ENCODE results near the gene TES. TPM values are rescaled to one million over a fixed set of nuclear protein-coding genes. Genes with fewer than 3 reads are reported as not detected.

TES gene
- total RNA-seq, 2 donors from 2014 or later, result 17.1 to 29.8 TPM

DNA sequence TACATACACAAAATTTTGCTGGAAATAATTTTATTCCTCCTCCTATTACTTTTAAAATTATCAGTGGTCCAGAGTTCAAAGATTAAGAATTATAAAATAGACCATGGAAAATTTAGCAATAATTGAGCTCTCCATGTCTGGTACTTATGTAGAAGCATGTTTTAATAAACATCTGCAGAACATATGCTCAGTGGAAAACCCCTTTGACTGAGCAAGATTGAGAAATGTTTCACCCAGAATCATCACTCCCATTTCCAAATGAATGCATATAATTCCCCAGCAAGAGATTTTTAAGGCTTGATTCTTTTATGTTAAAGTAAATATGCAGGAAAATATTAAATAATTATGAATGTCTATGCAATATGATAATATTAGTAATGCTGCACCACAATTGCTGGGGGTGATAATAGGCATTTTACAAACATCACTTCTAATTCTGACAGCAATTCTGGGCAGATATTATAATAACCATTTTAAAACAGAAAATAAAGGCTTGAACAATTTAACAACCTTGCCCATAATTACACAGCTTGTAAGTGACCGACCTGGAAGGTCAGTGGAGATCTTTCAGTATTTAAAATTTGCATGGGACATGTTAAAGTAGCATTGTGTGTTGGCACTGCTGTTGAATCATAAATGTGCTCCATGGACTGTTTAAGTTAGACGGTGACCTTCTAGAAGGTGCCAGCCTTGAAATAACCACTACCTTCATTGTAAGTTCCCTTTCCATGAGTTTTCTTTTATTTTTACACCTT is 45.6 kb upstream of the TES start:
- TF ChIP-seq, protein P1, sequence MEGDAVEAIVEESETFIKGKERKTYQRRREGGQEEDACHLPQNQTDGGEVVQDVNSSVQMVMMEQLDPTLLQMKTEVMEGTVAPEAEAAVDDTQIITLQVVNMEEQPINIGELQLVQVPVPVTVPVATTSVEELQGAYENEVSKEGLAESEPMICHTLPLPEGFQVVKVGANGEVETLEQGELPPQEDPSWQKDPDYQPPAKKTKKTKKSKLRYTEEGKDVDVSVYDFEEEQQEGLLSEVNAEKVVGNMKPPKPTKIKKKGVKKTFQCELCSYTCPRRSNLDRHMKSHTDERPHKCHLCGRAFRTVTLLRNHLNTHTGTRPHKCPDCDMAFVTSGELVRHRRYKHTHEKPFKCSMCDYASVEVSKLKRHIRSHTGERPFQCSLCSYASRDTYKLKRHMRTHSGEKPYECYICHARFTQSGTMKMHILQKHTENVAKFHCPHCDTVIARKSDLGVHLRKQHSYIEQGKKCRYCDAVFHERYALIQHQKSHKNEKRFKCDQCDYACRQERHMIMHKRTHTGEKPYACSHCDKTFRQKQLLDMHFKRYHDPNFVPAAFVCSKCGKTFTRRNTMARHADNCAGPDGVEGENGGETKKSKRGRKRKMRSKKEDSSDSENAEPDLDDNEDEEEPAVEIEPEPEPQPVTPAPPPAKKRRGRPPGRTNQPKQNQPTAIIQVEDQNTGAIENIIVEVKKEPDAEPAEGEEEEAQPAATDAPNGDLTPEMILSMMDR (IDR thresholded peaks at IDR 0.05), result no peak
- TF ChIP-seq POLR2A (IDR thresholded peaks at IDR 0.05), result no peak
- peaks cover 10% of the 10 kb centered on the region for H3K4me1 ChIP-seq
- intact Hi-C loops (cut with DNase I), result loop anchor here (10.0 kb wide), 1 partner anchor 420 kb away; no protein-coding TSS in a partner anchor
- no peaks in the 10 kb centered on the region for H3K27me3 ChIP-seq
- no peak overlapping the region for H3K4me3 ChIP-seq
- H3K36me3 ChIP-seq (replicated peaks in 1 of 2; ENCODE audit: insufficient read depth in 1 of 2, low read depth in 2 of 2), result no peaks in the 10 kb centered on the region
- 77 to 80% methylated on average over 2 of the region's 2 CpGs for WGBS, 2 donors
- DNase-seq (no peak), ATAC-seq (no peak)
- no peak overlapping the region for H3K27ac ChIP-seq
- no peaks in the 10 kb centered on the region for H3K9me3 ChIP-seq

- DNase-seq (peak in 1 of 4 donors; percentile 20), ATAC-seq (no peak)
- no peaks in the 10 kb centered on the region for H3K27me3 ChIP-seq
- no peaks in the 10 kb centered on the region for H3K9me3 ChIP-seq
- TF ChIP-seq, protein P1 (IDR thresholded peaks at IDR 0.05), result no peak
- no peak for TF ChIP-seq POLR2A (IDR thresholded peaks at IDR 0.05)
- H3K36me3 ChIP-seq (replicated peaks in 1 of 2; ENCODE audit: insufficient read depth in 1 of 2, low read depth in 2 of 2), result no peaks in the 10 kb centered on the region
- H3K4me3 ChIP-seq, result no peak overlapping the region
- intact Hi-C loops (cut with DNase I), result loop anchor here (10.0 kb wide), 1 partner anchor 419 kb away; no protein-coding TSS in a partner anchor
- peaks cover 10% of the 10 kb centered on the region for H3K4me1 ChIP-seq
- WGBS, 2 donors, result 79 to 87% methylated on average over 2 of the region's 2 CpGs
- H3K27ac ChIP-seq, result no peak overlapping the region
Observed at GRCh38 chr7:116165717-116166116, 44.6 kb upstream of the TES start.

DNA sequence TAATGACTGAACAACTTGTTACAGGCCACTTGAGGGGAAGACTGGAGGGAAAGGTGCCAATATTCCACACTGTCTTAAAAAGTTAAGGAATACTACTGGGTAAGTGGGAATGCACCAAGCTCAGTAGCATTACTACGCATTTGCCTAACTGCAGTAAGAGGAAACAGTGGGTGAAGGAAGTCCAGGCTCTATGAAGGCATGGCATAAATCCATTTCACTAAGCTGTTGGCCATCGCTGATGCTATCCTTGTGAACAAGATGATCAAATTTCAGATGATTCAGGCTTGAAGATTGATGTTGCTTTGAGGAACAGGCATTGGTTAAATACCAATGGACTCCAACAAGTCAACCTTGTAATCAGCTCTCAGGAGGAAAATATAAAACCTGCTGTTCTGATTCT is 44.2 kb upstream of the TES start:
- DNase-seq (no peak), ATAC-seq (no peak)
- no peak for TF ChIP-seq POLR2A (IDR thresholded peaks at IDR 0.05)
- TF ChIP-seq, protein P1 (IDR thresholded peaks at IDR 0.05), result no peak
- Histone ChIP-seq H3K4me1 (peaks cover 10% of the 10 kb centered on the region), H3K4me3 (no peak overlapping the region), H3K27ac (no peak overlapping the region), H3K36me3 (replicated peaks in 1 of 2; ENCODE audit: insufficient read depth in 1 of 2, low read depth in 2 of 2) (no peaks in the 10 kb centered on the region), H3K27me3 (no peaks in the 10 kb centered on the region), H3K9me3 (no peaks in the 10 kb centered on the region)
- intact Hi-C loops (cut with DNase I), result loop anchor here (10.0 kb wide), 1 partner anchor 419 kb away; no protein-coding TSS in a partner anchor
- WGBS, 2 donors, result 85 to 86% methylated on average over 2 of the region's 2 CpGs

GRCh38 chr7:116167177-116167576 is 43.2 kb upstream of the TES start:
- Histone ChIP-seq H3K27me3 (no peaks in the 10 kb centered on the region), H3K4me1 (peaks cover 6% of the 10 kb centered on the region), H3K36me3 (replicated peaks in 1 of 2; ENCODE audit: insufficient read depth in 1 of 2, low read depth in 2 of 2) (no peaks in the 10 kb centered on the region), H3K4me3 (no peak overlapping the region), H3K27ac (no peak overlapping the region), H3K9me3 (no peaks in the 10 kb centered on the region)
- 60 to 87% methylated on average over 4 of the region's 4 CpGs for WGBS, 2 donors
- ATAC-seq (no peak), DNase-seq (no peak)
- intact Hi-C loops (cut with DNase I), result loop anchor here (10.0 kb wide), 1 partner anchor 418 kb away; no protein-coding TSS in a partner anchor
- no peak for TF ChIP-seq POLR2A (IDR thresholded peaks at IDR 0.05)
- TF ChIP-seq, protein P1 (IDR thresholded peaks at IDR 0.05), result no peak

All from body of pancreas (tissue), 4 donors.